UCSD-AML1 (cell line): Measurements from ENCODE around the gene OTOP2.
A peak's percentile ranks its signal among the peaks of the same experiment; 100 is the strongest.

Source experiments
- DNase-seq: peaks from one replicate; lab custom pipeline; 2025; ENCODE audit not compliant: unreplicated experiment; lab: John Stamatoyannopoulos, UW

The OTOP2 gene

GRCh38 chr17:74923538-74924249 is 379 bp upstream of the OTOP2 start:
- DNase-seq = peak; percentile 72

DNA sequence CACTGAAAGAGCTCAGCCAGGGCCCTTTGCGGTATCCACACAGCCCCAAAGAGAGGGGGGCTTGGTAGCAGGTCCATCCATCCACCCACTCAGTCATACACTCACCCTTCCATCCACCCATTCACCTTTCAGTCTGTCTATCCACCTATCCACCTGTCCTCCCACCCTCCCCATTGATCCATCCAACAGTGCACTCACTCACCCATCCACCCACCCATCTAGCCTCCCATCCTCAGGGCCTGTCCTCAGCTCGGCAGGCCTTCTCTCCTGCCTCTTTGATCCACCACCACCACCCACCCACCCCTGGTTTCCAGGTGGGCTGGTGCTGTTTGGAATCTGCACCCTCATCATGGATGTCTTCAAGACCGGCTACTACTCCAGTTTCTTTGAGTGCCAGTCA is 1.2 kb downstream of the OTOP2 start:
- DNase-seq = no peak

- DNase-seq = no peak
Observed at GRCh38 chr17:74928786-74929185, 4.7 kb downstream of the OTOP2 start.

- no peak for DNase-seq
Observed at GRCh38 chr17:74930535-74931036, 6.5 kb downstream of the OTOP2 start.

GRCh38 chr17:74935048-74935447 is 11.0 kb downstream of the OTOP2 start:
- DNase-seq = no peak

GRCh38 chr17:74935585-74936469 is 11.8 kb downstream of the OTOP2 start, which contains the start of gene OTOP3:
OTOP3 (plus strand) TSS chr17:74935898; CDS start chr17:74935922, 24 bp downstream.
- DNase-seq = no peak

DNA sequence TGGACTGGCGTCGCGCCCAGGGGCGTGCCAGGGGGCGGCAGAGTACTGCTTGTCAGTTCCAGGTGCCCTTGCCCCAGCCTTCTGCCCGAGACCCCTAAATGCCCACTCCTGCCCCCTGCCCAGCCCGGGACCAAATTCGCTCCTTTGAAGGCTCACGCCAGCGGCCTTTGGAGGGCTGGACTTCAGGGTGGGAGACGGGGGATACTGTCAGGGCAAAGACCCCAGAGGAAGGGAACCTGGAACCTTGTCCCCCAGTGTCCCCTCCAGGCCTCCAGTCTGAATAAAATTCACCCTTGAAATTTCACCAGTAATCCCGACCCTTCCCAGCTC is 12.4 kb downstream of the OTOP2 start:
- no peak for DNase-seq

GRCh38 chr17:74937064-74938051 is 13.3 kb downstream of the OTOP2 start:
- DNase-seq = no peak

- DNase-seq = no peak
Observed at GRCh38 chr17:74938194-74938950, 14.3 kb downstream of the OTOP2 start.

DNA sequence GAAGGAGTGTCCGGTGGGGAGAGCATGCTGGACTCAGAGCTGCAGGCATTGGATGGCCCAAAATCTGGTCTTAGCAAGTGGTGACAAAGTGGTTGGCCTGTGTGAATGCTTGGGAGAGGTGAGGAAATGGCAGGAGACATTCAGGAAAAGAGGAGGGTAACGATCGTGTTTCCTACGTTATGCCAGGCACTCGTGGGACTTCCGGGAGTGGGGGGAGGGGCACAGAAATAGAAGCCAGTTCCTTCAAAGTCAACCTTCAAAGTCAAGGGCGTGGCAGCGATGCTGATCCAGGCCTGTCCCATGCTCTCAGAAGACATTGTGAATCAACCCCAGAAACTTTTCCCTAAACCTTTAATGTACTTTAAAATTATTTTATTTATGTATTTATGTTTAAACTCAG is 15.5 kb downstream of the OTOP2 start:
- no peak for DNase-seq

DNA sequence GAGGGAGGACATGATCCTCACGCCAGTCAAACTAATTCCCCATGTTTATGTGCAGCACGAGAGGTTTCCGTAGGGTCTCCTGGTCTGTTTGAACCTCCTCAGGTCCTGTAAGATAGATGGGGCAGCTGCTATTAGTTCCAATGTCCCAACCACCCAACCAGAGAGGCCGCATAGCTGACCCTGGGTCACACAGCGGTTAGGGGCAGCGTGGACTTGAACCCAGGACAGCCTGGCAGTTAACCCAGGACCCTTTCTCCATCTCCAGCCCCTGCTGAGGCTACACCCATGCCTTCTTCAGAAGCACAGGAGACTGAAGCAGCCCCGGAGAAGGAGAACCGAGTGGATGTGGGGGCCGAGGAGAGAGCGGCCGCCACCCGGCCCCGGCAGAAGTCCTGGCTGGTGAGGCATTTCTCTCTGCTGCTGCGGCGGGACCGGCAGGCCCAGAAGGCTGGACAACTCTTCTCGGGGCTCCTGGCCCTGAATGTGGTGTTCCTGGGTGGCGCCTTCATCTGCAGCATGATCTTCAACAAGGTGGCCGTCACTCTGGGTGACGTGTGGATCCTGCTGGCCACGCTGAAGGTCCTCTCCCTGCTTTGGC is 17.2 kb downstream of the OTOP2 start:
- DNase-seq = no peak

GRCh38 chr17:74943808-74944522 is 19.9 kb downstream of the OTOP2 start:
- no peak for DNase-seq

- no peak for DNase-seq
Observed at GRCh38 chr17:74945543-74945942, 21.5 kb downstream of the OTOP2 start.

- no peak for DNase-seq
Observed at GRCh38 chr17:74946641-74947040, 22.6 kb downstream of the OTOP2 start.

GRCh38 chr17:74947041-74947754 is 23.1 kb downstream of the OTOP2 start:
- DNase-seq = no peak

- DNase-seq = no peak
Observed at GRCh38 chr17:74949455-74950115, 25.5 kb downstream of the OTOP2 start.

DNA sequence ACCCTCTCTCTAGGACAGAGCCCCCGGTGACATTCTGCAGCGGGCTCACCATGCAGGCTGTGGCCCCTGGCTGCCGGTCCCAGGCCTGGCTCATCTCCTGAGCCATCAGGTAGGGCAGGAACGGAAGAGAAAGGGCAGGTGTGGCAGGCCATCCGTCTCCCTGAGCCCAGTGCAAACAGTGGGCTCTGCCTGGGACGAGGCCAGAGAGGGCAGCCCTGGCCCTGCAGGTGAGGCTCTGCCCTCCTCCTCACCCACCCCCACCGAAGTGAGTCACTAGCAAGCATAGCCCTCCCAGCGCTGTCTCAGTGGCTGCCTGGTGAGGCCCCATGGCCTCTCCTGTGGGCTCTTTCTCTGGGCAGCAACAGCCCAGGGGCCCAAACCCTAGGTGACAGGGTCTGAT is 26.1 kb downstream of the OTOP2 start:
- no peak for DNase-seq

- DNase-seq = no peak
Observed at GRCh38 chr17:74951065-74951464, 27.0 kb downstream of the OTOP2 start.
